Fibroblast of peridontal ligament (primary cell): ENCODE data around the gene CAPN5.

Experiments
- DNase-seq: peaks from one replicate; pipeline ENCODE4 v3.0.0-alpha.2; 2010; ENCODE audit errors: extremely low read depth

CAPN5 gene

GRCh38 chr11:77100166-77101042, 33.6 kb downstream of the CAPN5 start:
- DNase-seq, result no peak

- DNase-seq, result peak; percentile 18
Measured at GRCh38 chr11:77101043-77101537, 34.3 kb downstream of the CAPN5 start.

- no peak for DNase-seq
Measured at GRCh38 chr11:77102246-77103210, 35.8 kb downstream of the CAPN5 start, which contains the start of gene OMP. Gene OMP, plus strand, starts transcription at chr11:77102840. Its CDS starts 0 bp downstream, at chr11:77102840.

GRCh38 chr11:77103319-77103718, 36.5 kb downstream of the CAPN5 start:
- DNase-seq, result no peak

- no peak for DNase-seq
Measured at GRCh38 chr11:77104727-77105126, 38.0 kb downstream of the CAPN5 start.

- no peak for DNase-seq
Measured at GRCh38 chr11:77106321-77106720, 39.5 kb downstream of the CAPN5 start.

GRCh38 chr11:77106759-77107158, 40.0 kb downstream of the CAPN5 start:
- DNase-seq, result no peak

GRCh38 chr11:77107950-77108349, 41.2 kb downstream of the CAPN5 start:
- peak; percentile 75 for DNase-seq

- no peak for DNase-seq
Measured at GRCh38 chr11:77108436-77108835, 41.7 kb downstream of the CAPN5 start.

GRCh38 chr11:77109236-77110019, 42.7 kb downstream of the CAPN5 start:
- DNase-seq, result peak; percentile 27

GRCh38 chr11:77110836-77111235, 44.1 kb downstream of the CAPN5 start:
- DNase-seq, result no peak

GRCh38 chr11:77111277-77111676, 44.5 kb downstream of the CAPN5 start:
- no peak for DNase-seq

GRCh38 chr11:77111946-77112345, 45.2 kb downstream of the CAPN5 start:
- no peak for DNase-seq

GRCh38 chr11:77112641-77113381, 46.0 kb downstream of the CAPN5 start:
- no peak for DNase-seq

- peak; percentile 47 for DNase-seq
Measured at GRCh38 chr11:77113382-77114088, 46.8 kb downstream of the CAPN5 start.

GRCh38 chr11:77114089-77114463, 47.3 kb downstream of the CAPN5 start:
- no peak for DNase-seq

- no peak for DNase-seq
Measured at GRCh38 chr11:77115181-77115611, 48.4 kb downstream of the CAPN5 start.

- no peak for DNase-seq
Measured at GRCh38 chr11:77115956-77116355, 49.2 kb downstream of the CAPN5 start.

GRCh38 chr11:77117492-77117891, 50.7 kb downstream of the CAPN5 start:
- DNase-seq, result no peak

GRCh38 chr11:77118086-77118485, 51.3 kb downstream of the CAPN5 start:
- no peak for DNase-seq
